ENCODE results near the gene SPDYE16.
"Not testable (repeated sequence)": the region's sequence is repeated elsewhere in the genome, so short reads cannot be mapped to it uniquely, and the experiment has no call there.

SPDYE16 gene

DNA sequence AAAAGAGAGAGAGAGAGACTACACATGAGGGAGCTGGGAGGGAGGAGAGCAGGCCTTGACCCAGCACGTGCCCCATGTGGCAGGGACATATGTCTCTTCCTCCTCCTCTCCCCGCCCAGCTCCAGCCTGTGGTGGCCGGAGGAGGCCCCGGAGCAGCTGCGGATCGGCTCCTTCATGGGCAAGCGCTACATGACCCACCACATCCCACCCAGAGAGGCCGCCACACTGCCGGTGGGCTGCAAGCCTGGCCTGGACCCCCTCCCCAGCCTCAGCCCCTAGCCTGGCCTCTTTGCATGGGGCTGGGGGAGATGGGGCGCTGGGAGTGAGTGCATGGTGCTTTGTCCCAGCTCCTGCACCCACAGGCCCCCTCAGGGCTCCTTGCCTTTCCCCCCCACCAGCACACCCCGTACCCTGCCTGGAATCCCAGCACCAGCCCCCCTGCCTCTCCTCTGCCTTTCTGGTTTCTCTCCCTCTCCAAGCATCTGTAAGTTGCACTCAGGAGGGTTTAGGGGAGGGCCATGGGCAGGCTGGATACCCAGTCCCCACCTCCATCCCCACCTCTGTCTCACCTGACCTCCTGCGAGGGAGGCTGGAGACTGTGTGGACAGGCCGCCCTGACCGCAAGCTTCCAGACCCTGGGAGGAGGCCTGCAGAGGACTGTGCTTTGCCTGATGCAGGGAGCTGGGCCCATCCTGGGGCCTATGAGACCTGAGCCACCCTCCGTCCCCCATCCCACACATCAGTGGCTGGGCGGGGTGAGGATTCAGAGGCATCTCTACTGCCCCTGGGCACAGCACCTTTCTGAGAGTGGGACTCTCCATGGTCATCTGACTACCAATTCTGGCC is 27.9 kb downstream of the SPDYE16 start:
- Histone ChIP-seq H3K4me3 (ENCODE audit: low read length) (no peak overlapping the region), H3K36me3 (ENCODE audit: insufficient read depth, low read length) (no peaks in the 10 kb centered on the region)

DNA sequence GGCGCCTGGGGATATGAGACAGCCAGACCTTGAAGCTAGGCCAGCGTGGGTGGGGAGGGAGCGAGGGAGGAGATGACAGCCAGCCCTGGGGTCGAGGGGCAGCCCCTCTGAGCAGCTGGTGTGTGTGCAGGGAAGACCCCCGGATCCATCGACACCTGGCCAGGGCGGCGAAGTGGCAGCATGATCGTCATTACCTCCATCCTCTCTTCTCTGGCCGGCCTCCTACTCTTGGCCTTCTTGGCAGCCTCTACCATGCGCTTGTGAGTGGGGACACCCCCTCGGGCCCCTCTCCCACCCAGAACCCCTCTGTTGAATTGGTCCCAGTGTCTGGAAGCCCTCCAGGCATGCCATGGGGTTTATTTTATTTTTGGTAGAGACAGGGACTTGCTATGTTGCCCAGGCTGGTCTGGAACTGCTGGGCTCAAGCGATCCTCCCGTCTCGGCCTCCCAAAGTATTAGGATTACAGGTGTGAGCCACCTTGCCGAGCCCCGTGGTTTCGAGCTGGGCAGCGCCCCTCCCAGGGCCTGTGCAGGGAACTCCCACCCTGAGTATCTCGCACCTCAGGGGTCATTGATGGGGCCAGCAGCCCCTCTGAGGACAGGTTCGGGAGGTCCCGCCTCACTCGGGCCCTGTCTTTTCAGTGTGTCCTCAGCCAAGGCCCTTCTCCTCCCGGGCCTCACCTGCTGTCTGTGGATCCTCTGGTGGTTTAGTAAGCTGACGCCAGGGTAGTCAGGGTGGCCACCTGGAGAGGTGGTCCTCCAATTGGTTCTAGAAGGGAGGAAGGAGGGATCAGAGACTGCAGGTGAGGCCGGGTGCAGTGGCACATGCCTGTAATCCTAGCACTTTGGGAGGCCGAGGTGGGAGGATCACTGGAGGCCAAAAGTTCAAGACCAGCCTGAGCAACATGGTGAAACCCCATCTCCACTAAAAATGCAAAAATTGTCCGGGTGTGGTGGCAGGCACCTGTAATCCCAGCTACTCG is 29.0 kb downstream of the SPDYE16 start:
- Histone ChIP-seq H2AFZ (ENCODE audit: low read depth, low read length) (no peak overlapping the region), H3K4me1 (ENCODE audit: insufficient read depth, low read length) (peaks cover 10% of the 10 kb centered on the region), H3K4me3 (ENCODE audit: low read length) (no peak overlapping the region), H3K9me3 (ENCODE audit: low read length) (no peaks in the 10 kb centered on the region), H3K36me3 (ENCODE audit: insufficient read depth, low read length) (no peaks in the 10 kb centered on the region), H3K27me3 (ENCODE audit: insufficient read depth, low read length) (no peaks in the 10 kb centered on the region)

More for the DNA sequence above, 27.9 kb downstream of the SPDYE16 start:
- no peaks in the 10 kb centered on the region for H3K27me3 ChIP-seq (ENCODE audit: insufficient read depth, low read length)
- no peak overlapping the region for H2AFZ ChIP-seq (ENCODE audit: low read depth, low read length)
- H3K9me3 ChIP-seq (ENCODE audit: low read length), result no peaks in the 10 kb centered on the region
- peaks cover 10% of the 10 kb centered on the region for H3K4me1 ChIP-seq (ENCODE audit: insufficient read depth, low read length)

DNA sequence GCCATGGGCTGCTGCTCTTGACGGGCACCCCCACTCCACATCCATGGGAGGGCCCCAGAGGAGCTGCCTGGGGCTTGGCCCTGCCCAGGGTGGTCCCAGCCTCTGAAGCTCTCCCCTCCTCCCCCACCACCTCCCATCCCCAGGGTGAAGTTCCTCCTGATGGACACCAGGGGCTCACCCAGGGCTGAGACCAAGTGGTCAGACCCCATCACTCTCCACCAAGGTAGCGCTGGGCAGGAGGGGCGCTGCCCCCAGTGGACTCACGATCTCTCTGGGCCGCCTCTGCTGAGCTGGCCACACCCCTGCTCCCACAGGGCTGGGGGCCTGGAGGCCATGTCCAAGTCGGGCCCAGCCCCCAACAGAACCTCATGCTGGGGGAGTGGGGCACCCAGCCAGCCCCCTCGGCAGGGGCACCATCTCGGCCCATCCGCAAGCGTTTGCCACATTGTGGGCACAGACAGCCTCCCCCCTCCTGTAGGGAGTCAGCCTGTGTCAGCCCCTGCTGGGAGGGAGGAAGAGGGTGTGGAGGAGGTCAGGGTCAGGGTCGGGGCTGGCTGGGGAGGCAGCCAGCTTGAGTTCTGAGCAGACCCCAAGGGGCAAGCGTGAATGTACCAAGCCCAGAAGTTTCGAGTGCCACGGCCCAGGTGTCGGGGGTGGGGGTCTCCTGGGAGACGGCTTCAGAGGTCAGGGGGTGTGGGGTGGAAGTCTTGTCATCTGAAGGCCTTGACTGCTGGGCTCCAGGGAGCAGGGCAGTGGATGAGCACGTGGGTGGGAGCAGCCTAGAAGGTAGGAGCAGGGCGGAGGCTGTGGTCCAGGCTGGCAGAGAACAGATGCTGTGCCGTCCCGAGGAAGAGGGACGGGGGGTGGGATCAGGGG is 29.9 kb downstream of the SPDYE16 start:
- Histone ChIP-seq H3K4me1 (ENCODE audit: insufficient read depth, low read length) (peaks cover 10% of the 10 kb centered on the region), H3K9me3 (ENCODE audit: low read length) (no peaks in the 10 kb centered on the region), H3K36me3 (ENCODE audit: insufficient read depth, low read length) (no peaks in the 10 kb centered on the region), H3K27me3 (ENCODE audit: insufficient read depth, low read length) (no peaks in the 10 kb centered on the region), H2AFZ (ENCODE audit: low read depth, low read length) (no peak overlapping the region), H3K4me3 (ENCODE audit: low read length) (no peak overlapping the region)

DNA sequence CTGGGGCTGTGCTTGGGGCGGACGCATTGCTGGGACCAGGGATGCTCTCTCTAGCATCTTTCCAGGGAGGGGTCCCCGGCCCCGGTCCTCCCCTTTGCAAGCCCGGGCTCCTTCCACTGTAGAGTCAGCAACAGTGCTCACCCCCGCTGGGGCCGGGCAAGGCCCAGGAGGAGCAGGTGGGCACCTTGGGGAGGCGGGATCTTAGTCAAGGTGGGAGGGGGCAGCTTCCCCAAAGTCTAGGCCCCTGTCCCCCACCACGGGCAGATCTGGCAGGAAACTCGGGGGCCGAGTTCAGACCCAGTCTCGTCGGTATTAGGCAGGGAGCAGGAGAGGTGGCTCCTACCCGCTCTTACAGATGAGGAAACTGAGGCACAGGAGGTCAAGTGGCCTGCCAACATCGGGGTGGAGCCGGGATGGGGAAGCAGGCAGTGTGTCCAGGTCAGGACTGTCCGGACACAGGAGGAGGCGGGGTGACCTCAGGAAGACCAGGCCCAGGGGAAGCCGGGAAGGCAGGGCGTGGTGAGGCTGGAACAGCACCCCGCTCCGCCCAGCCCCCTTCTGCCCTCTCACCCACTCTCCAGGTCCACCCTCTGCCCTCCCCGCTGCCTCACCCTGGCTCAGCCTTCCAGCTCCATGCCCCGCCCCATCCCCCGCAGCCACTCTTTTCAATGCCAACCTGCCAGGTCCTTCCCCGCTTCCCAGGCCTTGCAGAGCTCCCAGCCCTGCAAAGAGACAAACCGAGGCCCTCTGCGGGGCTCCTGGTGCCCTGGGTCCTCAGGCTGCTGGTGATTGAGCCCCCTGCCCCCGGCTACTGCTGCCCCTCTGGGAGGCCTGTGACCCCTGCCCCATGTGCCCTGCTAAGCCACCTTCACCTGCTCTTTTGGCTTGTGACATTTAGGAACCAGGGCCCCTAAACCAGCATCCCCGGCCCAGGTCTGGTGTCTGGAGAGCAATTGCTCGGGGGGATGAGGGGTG is 30.9 kb downstream of the SPDYE16 start:
- H3K36me3 ChIP-seq (ENCODE audit: insufficient read depth, low read length); H2AFZ ChIP-seq (ENCODE audit: low read depth, low read length); H3K4me1 ChIP-seq (ENCODE audit: insufficient read depth, low read length); H3K9me3 ChIP-seq (ENCODE audit: low read length); H3K27me3 ChIP-seq (ENCODE audit: insufficient read depth, low read length); H3K4me3 ChIP-seq (ENCODE audit: low read length): not testable (repeated sequence)

DNA sequence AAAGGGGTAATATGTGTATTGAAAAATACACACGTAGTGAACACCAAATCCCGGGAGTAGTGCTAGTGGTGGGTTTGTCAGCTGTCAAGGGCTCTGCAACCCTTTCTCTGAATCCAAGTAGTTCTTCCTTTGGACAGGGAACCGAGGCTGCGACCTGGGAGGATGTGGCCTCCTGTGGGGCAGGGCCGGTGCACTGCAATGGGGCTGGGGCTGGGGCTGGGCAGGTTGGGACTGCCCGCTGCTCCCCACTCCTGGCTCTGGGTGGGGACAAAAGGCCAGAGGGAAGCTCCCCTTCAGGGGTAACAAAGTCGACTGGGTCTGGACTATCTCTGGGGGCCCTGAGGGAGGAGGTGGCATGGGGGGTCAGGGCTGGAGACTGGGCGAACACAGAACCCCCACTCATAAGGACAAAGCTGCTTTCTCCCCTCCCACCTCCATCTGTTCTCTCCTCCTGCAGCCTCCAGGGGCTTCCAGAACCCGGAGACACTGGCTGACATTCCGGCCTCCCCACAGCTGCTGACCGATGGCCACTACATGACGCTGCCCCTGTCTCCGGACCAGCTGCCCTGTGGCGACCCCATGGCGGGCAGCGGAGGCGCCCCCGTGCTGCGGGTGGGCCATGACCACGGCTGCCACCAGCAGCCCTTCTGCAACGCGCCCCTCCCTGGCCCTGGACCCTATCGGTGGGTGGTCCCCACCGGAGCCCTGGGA is 31.7 kb downstream of the SPDYE16 start:
- not testable (repeated sequence) for H3K36me3 ChIP-seq (ENCODE audit: insufficient read depth, low read length); H3K27me3 ChIP-seq (ENCODE audit: insufficient read depth, low read length); H2AFZ ChIP-seq (ENCODE audit: low read depth, low read length); H3K4me1 ChIP-seq (ENCODE audit: insufficient read depth, low read length); H3K9me3 ChIP-seq (ENCODE audit: low read length); H3K4me3 ChIP-seq (ENCODE audit: low read length)

DNA sequence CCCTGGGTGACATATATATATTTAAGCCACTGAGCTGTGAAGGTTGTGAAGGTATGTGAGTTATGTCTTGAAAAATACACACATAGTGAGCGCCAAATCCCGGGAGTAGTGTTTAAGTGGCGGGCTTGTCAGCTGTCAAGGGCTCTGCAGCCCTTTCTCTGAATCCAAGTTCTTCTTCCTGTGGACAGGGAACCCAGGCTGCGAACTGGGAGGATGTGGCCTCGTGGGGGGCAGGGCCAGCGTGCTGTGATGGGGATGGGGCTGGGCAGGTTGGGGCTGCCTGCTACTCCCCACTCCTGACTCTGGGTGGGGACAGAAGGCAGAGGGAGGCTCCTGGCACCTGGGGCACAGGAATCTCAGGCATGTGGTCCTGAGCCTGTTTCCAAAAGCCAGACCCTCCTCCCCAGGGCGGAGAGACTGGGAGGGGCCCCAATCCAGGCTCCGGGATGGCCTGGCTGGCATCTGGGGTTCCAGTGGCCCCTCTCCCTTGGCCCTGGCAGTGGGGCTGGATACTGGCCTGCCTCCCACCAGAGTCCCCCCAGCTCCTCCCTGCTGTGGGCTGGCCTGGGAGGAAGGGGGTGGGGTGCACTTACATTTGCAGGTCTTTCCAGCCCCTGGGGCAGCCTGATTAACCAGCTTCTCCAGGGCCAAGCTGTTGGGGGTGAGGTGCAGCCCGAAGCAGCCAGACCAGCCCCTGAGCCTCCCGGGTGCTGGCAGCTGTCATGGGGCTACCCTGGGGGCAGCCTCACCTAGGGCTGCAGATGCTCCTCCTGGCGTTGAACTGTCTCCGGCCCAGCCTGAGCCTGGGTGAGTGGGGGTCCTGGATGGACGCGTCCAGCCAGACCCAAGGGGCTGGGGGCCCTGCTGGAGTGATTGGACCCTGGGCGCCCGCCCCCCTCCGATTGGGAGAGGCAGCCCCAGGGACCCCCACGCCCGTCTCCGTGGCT is 32.9 kb downstream of the SPDYE16 start, which contains the start of gene UPK3B:
Gene UPK3B, plus strand, starts transcription at position 622 of the 947 bp plus-strand sequence. Its CDS starts 101 bp downstream, at position 723.
- H3K27me3 ChIP-seq (ENCODE audit: insufficient read depth, low read length), result no peaks in the 10 kb centered on the region
- H3K4me3 ChIP-seq (ENCODE audit: low read length), result no peak within 1 kb of the TSS
- H2AFZ ChIP-seq (ENCODE audit: low read depth, low read length), result no peak within 1 kb of the TSS
- H3K9me3 ChIP-seq (ENCODE audit: low read length), result no peaks in the 10 kb centered on the region
- H3K36me3 ChIP-seq (ENCODE audit: insufficient read depth, low read length), result no peaks in the 10 kb centered on the region
- peaks cover 10% of the 10 kb centered on the region for H3K4me1 ChIP-seq (ENCODE audit: insufficient read depth, low read length)

DNA sequence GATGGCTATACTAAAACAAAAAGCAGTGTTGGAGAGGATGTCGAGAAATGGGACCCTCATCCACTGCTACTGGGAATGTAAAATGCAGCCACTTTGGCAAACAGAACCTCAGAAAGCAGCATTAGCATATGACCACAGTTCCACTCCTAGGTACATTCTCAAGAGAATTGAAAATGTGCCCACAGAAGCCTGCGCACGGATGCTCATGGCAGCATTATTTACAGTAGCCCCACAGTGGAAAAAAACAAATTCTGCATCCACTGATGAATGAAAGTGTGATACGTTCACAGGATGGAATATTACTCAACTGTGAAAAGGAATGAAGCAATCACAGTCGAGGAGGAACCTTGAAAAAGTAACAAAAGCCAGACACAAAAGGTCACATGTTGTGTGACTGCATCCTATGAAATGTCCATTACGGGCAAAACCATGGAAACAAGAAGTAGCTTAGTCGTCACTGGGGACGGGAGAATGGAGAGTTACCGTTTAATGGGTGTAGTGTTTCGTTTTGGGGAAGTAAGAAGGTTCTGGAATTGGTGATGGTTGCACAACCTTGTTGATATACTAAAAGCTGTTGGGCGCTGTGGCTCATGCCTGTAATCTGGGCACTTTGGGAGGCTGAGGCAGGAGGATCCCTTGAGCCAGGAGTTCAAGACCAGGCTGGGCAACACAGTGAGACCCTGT is 35.2 kb downstream of the SPDYE16 start:
- Histone ChIP-seq H3K9me3 (ENCODE audit: low read length) (no peaks in the 10 kb centered on the region), H3K4me3 (ENCODE audit: low read length) (no peak overlapping the region), H3K27me3 (ENCODE audit: insufficient read depth, low read length) (no peaks in the 10 kb centered on the region), H3K36me3 (ENCODE audit: insufficient read depth, low read length) (no peaks in the 10 kb centered on the region), H2AFZ (ENCODE audit: low read depth, low read length) (no peak overlapping the region), H3K4me1 (ENCODE audit: insufficient read depth, low read length) (peaks cover under 1% of the 10 kb centered on the region)

DNA sequence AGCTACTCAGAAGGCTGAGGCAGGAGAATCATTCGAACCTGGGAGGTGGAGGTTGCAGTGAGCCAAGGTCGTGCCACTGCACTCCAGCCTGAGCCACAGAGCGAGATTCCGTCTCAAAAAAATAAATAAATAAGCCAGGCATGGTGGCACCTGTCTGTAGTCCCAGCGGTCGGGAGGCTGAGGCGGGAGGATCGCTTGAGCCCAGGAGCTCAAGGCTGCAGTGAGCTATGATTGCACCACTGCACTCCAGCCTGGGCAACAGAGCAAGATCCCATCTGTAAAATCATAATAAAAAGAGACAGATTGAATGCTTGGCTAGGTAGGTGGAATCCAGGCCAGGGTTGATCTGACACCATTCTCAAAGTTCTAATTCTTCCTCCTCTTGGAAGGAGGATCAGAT is 36.5 kb downstream of the SPDYE16 start:
- not testable (repeated sequence) for H3K36me3 ChIP-seq (ENCODE audit: insufficient read depth, low read length); H2AFZ ChIP-seq (ENCODE audit: low read depth, low read length); H3K4me1 ChIP-seq (ENCODE audit: insufficient read depth, low read length); H3K4me3 ChIP-seq (ENCODE audit: low read length); H3K27me3 ChIP-seq (ENCODE audit: insufficient read depth, low read length); H3K9me3 ChIP-seq (ENCODE audit: low read length)

DNA sequence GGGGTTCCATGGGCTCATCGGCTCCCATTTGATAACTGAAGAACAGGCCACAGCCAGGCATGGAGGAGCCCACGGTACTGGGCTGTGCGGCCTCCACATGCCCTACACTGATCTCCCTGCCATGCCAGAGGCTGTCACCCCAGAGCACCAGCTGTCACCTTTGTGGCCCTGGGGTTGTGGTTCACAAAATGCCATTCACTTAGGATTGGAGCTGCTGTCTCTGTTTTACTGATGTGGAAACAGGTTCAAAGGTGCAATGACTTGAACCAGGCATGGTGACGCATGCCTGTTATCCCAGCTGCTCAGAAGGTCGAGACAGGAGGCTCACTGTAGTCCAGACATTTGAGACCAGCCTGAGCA is 37.0 kb downstream of the SPDYE16 start:
- Histone ChIP-seq H3K36me3 (ENCODE audit: insufficient read depth, low read length) (no peaks in the 10 kb centered on the region), H2AFZ (ENCODE audit: low read depth, low read length) (no peak overlapping the region), H3K4me3 (ENCODE audit: low read length) (no peak overlapping the region), H3K27me3 (ENCODE audit: insufficient read depth, low read length) (no peaks in the 10 kb centered on the region), H3K9me3 (ENCODE audit: low read length) (no peaks in the 10 kb centered on the region), H3K4me1 (ENCODE audit: insufficient read depth, low read length) (no peaks in the 10 kb centered on the region)
